Ishikawa (cell line): ENCODE measurements around the gene ITIH5.

Experiments
- YY1 ChIP-seq: IDR thresholded peaks from 2 replicates; pipeline ENCODE4 v1.6.1; 2012; ENCODE audit warnings: low read depth
- TF ChIP-seq, protein P1 (sequence below): IDR thresholded peaks from 2 replicates; pipeline ENCODE4 v1.6.1; 2012; ENCODE audit warnings: low read depth, mild to moderate bottlenecking

DNA sequence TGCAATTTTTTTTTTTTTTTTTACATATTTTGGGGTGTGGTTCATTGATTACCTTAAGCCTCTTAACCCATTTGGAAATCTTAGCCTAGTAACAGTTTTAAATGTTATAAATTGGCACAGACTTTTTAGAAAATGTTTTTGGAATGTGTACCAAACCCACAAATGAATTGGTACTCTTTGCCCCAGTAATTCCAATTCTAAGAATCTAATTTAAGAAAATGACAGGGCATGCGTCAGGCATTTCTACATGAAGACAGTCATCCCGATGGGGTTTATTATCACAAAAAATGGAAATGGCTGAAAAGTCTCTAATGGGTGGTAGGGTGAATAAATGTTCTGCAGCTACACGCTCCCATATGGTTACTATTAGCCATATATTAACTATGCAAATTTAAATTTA, 54.9 kb downstream of the ITIH5 start:
- TF ChIP-seq, protein P1, sequence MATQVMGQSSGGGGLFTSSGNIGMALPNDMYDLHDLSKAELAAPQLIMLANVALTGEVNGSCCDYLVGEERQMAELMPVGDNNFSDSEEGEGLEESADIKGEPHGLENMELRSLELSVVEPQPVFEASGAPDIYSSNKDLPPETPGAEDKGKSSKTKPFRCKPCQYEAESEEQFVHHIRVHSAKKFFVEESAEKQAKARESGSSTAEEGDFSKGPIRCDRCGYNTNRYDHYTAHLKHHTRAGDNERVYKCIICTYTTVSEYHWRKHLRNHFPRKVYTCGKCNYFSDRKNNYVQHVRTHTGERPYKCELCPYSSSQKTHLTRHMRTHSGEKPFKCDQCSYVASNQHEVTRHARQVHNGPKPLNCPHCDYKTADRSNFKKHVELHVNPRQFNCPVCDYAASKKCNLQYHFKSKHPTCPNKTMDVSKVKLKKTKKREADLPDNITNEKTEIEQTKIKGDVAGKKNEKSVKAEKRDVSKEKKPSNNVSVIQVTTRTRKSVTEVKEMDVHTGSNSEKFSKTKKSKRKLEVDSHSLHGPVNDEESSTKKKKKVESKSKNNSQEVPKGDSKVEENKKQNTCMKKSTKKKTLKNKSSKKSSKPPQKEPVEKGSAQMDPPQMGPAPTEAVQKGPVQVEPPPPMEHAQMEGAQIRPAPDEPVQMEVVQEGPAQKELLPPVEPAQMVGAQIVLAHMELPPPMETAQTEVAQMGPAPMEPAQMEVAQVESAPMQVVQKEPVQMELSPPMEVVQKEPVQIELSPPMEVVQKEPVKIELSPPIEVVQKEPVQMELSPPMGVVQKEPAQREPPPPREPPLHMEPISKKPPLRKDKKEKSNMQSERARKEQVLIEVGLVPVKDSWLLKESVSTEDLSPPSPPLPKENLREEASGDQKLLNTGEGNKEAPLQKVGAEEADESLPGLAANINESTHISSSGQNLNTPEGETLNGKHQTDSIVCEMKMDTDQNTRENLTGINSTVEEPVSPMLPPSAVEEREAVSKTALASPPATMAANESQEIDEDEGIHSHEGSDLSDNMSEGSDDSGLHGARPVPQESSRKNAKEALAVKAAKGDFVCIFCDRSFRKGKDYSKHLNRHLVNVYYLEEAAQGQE = no peak
- TF ChIP-seq YY1 = no peak
